GM12874 (cell line): ENCODE data around the gene ABHD6.

Source experiments
- TF ChIP-seq, protein P1 (sequence below): IDR thresholded peaks from 2 replicates; pipeline ENCODE4 v1.5.1; 2011; ENCODE audit warnings: low read depth, mild to moderate bottlenecking, control low read depth, low read length, moderate library complexity; ENCODE audit not compliant: insufficient read depth

ABHD6 gene

DNA sequence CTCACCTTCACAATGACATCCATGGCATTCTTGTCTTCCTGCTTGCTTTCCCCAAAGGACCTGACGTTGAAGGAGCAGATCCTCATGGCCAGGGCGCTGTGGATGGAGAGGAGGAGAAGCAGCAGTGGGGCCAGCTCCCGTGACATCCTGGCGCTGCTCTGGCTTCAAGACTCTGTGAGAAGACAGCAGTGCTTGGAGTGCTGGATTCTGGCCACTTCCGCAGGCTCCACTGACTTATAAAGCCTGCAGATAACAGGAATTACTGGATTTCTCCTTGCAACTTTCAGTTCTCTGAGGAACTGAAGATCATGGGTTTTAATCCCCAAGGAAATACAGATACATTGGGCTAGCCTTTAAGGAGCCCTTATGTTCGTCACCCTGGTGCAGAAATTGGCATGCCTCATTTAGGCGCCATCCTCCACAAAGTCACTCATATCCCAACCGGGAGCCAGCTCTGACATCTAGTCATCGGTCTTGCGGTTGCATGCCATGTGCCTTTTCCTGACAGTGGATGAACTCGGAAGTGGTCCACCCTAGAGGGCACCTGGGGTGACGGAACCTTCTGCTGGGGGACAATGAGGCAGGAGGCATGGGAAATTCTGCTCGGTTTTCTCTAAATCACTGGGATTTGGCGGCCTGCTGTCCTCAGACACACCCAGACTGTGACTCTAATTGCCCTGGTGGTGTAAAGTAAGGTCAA lies 26.7 kb upstream of the ABHD6 start, which contains the start of gene DNASE1L3:
DNASE1L3 (minus strand) TSS at position 212 of the 700 bp plus-strand sequence; CDS start at position 146, 66 bp downstream.
- TF ChIP-seq, protein P1, sequence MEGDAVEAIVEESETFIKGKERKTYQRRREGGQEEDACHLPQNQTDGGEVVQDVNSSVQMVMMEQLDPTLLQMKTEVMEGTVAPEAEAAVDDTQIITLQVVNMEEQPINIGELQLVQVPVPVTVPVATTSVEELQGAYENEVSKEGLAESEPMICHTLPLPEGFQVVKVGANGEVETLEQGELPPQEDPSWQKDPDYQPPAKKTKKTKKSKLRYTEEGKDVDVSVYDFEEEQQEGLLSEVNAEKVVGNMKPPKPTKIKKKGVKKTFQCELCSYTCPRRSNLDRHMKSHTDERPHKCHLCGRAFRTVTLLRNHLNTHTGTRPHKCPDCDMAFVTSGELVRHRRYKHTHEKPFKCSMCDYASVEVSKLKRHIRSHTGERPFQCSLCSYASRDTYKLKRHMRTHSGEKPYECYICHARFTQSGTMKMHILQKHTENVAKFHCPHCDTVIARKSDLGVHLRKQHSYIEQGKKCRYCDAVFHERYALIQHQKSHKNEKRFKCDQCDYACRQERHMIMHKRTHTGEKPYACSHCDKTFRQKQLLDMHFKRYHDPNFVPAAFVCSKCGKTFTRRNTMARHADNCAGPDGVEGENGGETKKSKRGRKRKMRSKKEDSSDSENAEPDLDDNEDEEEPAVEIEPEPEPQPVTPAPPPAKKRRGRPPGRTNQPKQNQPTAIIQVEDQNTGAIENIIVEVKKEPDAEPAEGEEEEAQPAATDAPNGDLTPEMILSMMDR = no peak

DNA sequence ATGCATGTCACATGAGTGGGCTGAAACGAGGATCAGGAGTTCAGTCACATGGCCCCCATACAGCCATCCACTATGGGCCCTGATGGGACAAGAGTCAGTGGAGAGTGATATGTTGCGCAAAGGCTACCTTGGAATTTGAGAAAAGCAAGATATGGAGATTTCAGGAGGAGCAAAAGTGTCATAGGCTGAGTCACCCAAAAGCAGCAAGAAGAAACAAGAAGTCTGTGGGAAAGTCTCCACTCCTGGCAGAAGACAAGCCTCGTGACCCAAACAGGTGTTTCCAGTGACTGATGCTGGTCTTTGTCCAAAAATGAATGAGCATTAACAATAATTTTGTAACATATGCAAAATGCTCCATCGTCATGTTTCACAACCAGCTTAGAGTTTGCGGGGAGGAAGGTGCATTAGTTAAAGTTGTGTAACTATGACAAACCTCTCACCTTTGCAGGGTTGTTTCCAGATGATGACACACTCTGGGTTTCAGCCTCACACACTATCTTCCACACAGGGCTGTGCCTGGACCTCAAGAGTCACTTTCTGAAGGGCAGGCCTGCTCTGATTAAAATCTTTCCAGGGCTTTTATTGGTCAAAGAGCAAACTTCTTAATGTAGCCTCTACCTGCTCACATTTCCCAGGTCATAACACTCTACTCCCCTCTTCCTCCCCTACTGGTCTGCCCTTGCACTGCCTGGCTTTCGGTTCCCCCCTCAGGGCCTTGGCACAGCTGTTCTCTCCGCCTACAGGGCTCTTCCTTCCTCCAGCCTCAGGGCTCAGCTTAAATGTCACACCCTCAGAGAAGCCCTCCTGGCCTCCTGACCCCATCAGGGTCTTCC lies 22.9 kb upstream of the ABHD6 start:
- TF ChIP-seq, protein P1 = peak; percentile 49; the same call in 1 of the 2 replicates

DNA sequence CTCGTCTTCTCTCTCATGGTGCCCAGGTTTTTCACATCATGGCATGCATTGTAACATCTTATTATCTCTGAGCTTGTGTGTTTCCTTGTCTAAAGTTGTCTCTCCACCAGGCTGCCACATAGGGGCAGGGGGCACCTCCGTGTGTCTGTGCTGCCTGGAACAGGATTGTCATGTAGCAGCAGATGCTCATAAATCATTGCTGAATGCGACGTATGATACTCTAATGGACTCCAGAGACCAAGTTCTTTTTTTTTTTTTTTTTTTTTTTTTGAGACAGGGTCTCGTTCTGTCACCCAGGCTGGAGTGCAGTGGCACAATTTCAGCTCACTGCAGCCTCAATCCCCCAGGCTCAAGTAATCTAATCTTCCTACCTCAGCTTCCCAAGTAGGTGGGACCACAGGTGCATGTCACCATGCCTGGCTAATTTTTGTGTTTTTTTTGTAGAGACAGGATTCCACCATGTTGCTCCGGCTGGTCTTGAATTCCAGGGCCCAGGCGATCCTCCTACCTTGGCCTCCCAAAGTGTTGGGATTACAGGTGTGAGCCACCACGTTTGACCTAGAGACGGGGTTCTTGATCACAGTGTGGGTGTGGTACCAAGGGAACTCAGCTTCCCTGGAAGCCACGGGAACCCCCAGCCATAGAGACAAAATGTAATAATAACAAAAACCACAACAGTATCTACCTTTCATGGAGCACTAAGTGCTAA lies 22.1 kb upstream of the ABHD6 start:
- TF ChIP-seq, protein P1 = no peak

DNA sequence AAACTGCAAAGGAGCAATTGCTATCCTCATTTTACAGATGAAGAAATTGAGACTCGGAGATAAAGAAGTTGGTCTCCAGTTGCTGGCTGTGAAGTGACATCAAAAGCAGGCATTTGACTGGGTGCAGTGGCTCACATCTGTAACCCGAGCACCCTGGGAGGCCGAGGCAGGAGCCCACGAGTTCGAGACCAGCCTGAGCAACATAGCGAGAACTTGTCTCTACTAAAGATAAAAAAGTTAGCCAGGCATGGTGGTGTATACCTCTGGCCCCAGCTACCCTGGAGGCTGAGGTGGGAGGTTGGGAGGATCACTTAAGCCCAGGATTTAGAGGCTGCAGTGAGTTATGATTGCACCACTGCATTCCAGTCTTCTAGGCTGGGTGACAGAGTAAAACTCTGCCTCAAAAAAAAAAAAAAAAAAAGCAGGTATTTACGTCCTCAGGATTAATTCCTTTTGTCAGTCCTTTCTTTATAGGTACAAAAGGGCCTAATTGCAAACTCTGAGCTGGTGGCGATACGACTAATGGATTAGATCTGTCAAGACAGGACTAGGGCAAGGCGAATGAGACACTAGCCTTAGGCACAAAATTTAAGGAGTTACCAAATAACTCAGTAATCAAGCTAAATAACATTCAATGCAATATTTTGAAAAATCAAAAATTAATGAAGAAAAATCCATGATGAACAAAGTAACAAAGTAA lies 20.9 kb upstream of the ABHD6 start:
- TF ChIP-seq, protein P1 = no peak

DNA sequence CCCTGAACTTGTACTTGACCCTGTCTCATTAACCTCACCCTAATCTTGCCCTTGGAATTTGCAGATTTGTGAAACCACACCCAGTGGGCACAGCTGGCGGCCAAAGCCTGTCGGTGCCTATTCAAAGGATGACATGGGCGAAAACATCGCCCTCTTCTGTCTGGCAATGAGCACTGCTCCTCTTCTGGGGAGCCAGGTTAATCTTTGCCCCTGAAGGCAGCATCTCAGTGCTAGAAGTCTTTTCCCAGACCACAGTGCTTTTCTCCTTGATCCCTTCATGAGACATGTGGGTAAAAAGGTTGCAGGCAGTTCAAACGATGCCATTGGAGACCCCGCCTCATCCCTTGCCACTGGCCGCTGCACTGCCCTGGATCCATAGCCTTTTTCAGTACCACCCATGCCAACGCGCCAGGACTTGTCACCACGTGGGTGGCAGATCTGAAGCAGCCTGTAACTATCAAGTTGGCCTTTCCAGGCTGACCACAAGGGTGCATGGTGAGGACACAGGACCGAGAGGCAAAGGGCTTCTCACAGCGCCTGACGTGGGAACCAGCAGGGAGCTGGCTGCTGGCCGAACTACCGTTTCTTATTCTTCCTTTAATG lies 20.3 kb upstream of the ABHD6 start:
- TF ChIP-seq, protein P1 = peak; percentile 87

DNA sequence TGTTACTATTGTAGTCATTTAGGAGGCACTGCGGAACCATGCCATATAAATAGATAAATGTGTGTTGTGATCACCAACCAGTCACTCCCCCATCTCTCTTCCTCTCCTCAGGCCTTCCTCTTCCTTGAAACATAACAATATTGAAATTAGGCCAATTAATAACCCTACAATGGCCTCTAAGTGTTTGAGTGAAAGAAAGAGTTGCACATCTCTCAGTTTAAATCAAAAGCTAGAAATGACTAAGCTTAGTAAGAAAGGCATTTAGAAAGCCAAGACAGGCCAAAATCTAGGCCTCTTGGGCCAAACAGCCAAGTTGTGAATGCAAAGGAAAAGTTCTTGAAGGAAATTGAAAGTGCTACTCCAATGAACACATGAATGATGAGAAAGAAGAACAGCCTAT lies 18.7 kb upstream of the ABHD6 start:
- TF ChIP-seq, protein P1 = no peak
